Measurements from ENCODE around the gene COL27A1.

The COL27A1 gene

DNA sequence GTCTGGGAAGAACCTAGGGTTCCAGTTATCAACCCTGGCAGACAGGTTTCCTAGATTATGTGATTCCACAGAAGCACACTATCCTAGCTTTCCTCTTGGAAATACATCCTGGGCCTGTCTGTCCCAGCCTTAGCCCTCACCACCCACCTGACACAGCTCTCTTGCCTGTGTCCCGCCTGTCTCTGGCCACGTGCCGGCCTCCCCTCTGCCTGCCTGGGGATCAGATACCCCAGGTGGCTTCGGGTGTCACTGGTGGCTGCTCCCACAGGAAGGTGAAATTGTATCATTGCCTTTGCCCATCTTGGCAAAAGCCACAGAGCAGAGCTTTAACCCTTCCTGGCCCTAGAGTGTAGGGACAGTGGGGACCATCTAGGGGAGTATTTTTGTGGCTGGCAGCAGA, 6.2 kb downstream of the COL27A1 start:
- no peaks in the 10 kb centered on the region for H3K9me2 ChIP-seq (ENCODE audit: low read depth, low read length)
- TF ChIP-seq EZH2 (IDR thresholded peaks at IDR 0.05; ENCODE audit: borderline replicate concordance, low read length): no peak
- TF ChIP-seq, protein P1, sequence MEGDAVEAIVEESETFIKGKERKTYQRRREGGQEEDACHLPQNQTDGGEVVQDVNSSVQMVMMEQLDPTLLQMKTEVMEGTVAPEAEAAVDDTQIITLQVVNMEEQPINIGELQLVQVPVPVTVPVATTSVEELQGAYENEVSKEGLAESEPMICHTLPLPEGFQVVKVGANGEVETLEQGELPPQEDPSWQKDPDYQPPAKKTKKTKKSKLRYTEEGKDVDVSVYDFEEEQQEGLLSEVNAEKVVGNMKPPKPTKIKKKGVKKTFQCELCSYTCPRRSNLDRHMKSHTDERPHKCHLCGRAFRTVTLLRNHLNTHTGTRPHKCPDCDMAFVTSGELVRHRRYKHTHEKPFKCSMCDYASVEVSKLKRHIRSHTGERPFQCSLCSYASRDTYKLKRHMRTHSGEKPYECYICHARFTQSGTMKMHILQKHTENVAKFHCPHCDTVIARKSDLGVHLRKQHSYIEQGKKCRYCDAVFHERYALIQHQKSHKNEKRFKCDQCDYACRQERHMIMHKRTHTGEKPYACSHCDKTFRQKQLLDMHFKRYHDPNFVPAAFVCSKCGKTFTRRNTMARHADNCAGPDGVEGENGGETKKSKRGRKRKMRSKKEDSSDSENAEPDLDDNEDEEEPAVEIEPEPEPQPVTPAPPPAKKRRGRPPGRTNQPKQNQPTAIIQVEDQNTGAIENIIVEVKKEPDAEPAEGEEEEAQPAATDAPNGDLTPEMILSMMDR (IDR thresholded peaks at IDR 0.05; ENCODE audit: low read length): no peak
- H3K4me2 ChIP-seq (ENCODE audit: low read length): no peak overlapping the region
- no peaks in the 10 kb centered on the region for H3K9me3 ChIP-seq (ENCODE audit: low read length)
- H3K9ac ChIP-seq (ENCODE audit: low read length): no peak overlapping the region
- H3F3A ChIP-seq (ENCODE audit: insufficient read depth, low read length): no peaks in the 10 kb centered on the region
- no peaks in the 10 kb centered on the region for H4K20me1 ChIP-seq (ENCODE audit: insufficient read depth, low read length)
- H3K4me1 ChIP-seq (ENCODE audit: insufficient read depth, low read length, severe bottlenecking): no peaks in the 10 kb centered on the region
- no peak overlapping the region for H2AFZ ChIP-seq (ENCODE audit: low read length)
- no peaks in the 10 kb centered on the region for H3K79me2 ChIP-seq (ENCODE audit: insufficient read depth, low read length)
- no peak overlapping the region for H3K27ac ChIP-seq (ENCODE audit: low read depth, low read length, poor library complexity, severe bottlenecking)
- H3K36me3 ChIP-seq (ENCODE audit: insufficient read depth, low read length): no peaks in the 10 kb centered on the region
- no peaks in the 10 kb centered on the region for H3K27me3 ChIP-seq (ENCODE audit: insufficient read depth, low read length)
- H3K4me3 ChIP-seq (ENCODE audit: low read depth, low read length, poor library complexity, severe bottlenecking): no peak overlapping the region

DNA sequence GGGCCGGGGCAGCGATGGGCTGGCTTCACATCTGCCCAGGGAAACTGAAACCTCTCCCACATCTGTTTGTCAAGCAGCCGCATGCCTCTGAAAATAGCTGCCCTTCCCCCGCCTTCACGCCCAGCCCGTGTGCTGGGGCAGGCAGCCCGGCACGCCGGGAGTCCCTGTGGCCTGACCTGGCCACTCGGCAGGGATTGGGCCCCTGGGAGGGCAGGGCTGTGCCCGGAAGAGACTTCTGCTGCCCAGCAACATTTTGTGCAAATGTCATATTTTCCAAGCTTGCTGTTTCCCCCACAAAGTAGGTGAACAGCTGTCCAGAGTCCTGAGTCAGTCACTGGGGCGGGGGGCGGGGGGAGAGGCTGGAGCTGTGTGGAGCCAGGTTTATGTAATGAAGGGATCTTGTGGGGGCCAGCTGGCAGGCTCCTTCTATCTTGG, 8.2 kb downstream of the COL27A1 start:
- no peak overlapping the region for H3K4me2 ChIP-seq (ENCODE audit: low read length)

DNA sequence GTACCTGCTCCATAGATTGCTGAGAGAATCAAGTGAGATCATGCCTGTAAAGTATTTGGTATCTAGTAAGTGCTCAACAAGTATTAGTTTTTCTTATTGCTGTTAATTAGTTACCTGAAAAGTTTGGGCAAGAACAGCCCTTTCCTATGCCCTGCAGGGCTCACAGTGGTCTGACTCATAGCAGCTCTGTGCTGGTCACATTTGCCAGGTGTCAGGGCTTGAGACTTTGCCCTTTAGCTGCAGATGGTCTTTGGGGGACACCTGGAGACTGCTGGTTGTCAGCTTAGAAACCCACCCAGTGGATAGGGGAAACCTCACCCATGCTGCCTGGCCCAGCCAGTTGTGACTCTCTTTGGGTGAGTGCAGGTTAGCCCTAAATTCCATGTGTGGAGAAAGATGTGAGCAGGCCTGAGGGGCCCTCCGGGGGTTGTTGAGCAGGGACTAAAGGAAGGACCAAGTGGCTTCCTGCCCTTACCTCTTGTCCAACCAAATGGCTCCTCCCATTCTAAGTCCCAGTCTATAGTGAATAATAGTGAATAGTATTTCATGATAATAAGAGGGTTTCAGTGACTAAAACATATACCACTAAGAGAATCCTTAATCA, 9.0 kb downstream of the COL27A1 start:
- Histone ChIP-seq H3K4me1 (ENCODE audit: insufficient read depth, low read length, severe bottlenecking) (no peaks in the 10 kb centered on the region), H3K27me3 (ENCODE audit: insufficient read depth, low read length) (no peaks in the 10 kb centered on the region), H3K9me2 (ENCODE audit: low read depth, low read length) (no peaks in the 10 kb centered on the region), H2AFZ (ENCODE audit: low read length) (no peak overlapping the region), H3K79me2 (ENCODE audit: insufficient read depth, low read length) (no peaks in the 10 kb centered on the region), H3K4me2 (ENCODE audit: low read length) (no peak overlapping the region), H3F3A (ENCODE audit: insufficient read depth, low read length) (no peaks in the 10 kb centered on the region), H4K20me1 (ENCODE audit: insufficient read depth, low read length) (no peaks in the 10 kb centered on the region), H3K27ac (ENCODE audit: low read depth, low read length, poor library complexity, severe bottlenecking) (no peak overlapping the region), H3K4me3 (ENCODE audit: low read depth, low read length, poor library complexity, severe bottlenecking) (no peak overlapping the region), H3K9me3 (ENCODE audit: low read length) (no peaks in the 10 kb centered on the region), H3K9ac (ENCODE audit: low read length) (no peak overlapping the region), H3K36me3 (ENCODE audit: insufficient read depth, low read length) (no peaks in the 10 kb centered on the region)
- no peak for TF ChIP-seq EZH2 (IDR thresholded peaks at IDR 0.05; ENCODE audit: borderline replicate concordance, low read length)
- TF ChIP-seq, protein P1 (IDR thresholded peaks at IDR 0.05; ENCODE audit: low read length): no peak

More for the DNA sequence above, 8.2 kb downstream of the COL27A1 start:
- H4K20me1 ChIP-seq (ENCODE audit: insufficient read depth, low read length): no peaks in the 10 kb centered on the region
- no peaks in the 10 kb centered on the region for H3K4me1 ChIP-seq (ENCODE audit: insufficient read depth, low read length, severe bottlenecking)
- TF ChIP-seq EZH2 (IDR thresholded peaks at IDR 0.05; ENCODE audit: borderline replicate concordance, low read length): no peak
- TF ChIP-seq, protein P1 (IDR thresholded peaks at IDR 0.05; ENCODE audit: low read length): no peak
- no peak overlapping the region for H3K9ac ChIP-seq (ENCODE audit: low read length)
- no peak overlapping the region for H2AFZ ChIP-seq (ENCODE audit: low read length)
- no peak overlapping the region for H3K4me3 ChIP-seq (ENCODE audit: low read depth, low read length, poor library complexity, severe bottlenecking)
- no peak overlapping the region for H3K27ac ChIP-seq (ENCODE audit: low read depth, low read length, poor library complexity, severe bottlenecking)
- H3F3A ChIP-seq (ENCODE audit: insufficient read depth, low read length): no peaks in the 10 kb centered on the region
- no peaks in the 10 kb centered on the region for H3K36me3 ChIP-seq (ENCODE audit: insufficient read depth, low read length)
- H3K9me3 ChIP-seq (ENCODE audit: low read length): no peaks in the 10 kb centered on the region
- H3K27me3 ChIP-seq (ENCODE audit: insufficient read depth, low read length): no peaks in the 10 kb centered on the region
- H3K9me2 ChIP-seq (ENCODE audit: low read depth, low read length): no peaks in the 10 kb centered on the region
- no peaks in the 10 kb centered on the region for H3K79me2 ChIP-seq (ENCODE audit: insufficient read depth, low read length)

Data from OCI-LY1 (cell line).